ENCODE results near the gene RAI1. TPM values are rescaled to one million over a fixed set of nuclear protein-coding genes. Genes with fewer than 3 reads are reported as not detected.

RAI1 gene
- total and polyA plus RNA-seq, 2 of the 13 experiments (the other 11 are each of a cell fraction or from before 2014, with no cell fraction given), result 3.4 to 5.2 TPM

DNA sequence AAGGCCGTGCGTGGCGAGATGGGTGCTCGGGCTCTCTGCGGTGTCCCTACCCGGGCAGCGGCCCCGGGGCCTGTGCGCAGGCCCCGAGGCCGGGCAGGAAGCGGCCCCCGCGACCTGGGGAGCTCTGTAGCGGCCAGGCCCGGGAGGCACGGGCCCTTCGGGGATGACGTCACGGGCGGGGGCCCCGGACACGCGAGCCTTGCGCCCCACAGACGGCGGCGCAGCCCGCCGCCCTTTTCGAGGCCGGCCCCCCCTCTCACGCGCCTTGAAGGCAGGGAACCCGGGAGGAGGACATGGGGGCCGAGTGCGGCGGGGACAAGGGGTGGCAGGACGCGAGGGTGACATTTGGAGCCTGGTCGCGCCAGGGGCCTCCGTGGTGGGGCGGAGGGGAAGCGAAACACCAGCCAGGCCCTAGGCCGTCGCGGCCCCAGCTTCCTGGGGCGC lies 1.1 kb downstream of the RAI1 start (continued):
- no peak for TF ChIP-seq ZNF10 (CRISPR knock-in tag; IDR thresholded peaks at IDR 0.05; ENCODE audit: borderline replicate concordance, low read depth)
- TF ChIP-seq ZSCAN5A (CRISPR knock-in tag; IDR thresholded peaks at IDR 0.05; ENCODE audit: borderline replicate concordance), result no peak
- TF ChIP-seq CREB1 (IDR thresholded peaks at IDR 0.05), result peak; percentile 95
- no peak for TF ChIP-seq CREB1 (CRISPR knock-in tag; IDR thresholded peaks at IDR 0.05)
- TF ChIP-seq, protein P1, sequence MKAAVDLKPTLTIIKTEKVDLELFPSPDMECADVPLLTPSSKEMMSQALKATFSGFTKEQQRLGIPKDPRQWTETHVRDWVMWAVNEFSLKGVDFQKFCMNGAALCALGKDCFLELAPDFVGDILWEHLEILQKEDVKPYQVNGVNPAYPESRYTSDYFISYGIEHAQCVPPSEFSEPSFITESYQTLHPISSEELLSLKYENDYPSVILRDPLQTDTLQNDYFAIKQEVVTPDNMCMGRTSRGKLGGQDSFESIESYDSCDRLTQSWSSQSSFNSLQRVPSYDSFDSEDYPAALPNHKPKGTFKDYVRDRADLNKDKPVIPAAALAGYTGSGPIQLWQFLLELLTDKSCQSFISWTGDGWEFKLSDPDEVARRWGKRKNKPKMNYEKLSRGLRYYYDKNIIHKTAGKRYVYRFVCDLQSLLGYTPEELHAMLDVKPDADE (CRISPR knock-in tag; IDR thresholded peaks at IDR 0.05), result no peak
- TF ChIP-seq CSRNP1 (CRISPR knock-in tag; IDR thresholded peaks at IDR 0.05), result peak; percentile 42; the same call in 1 of the 2 replicates
- TF ChIP-seq JUN (CRISPR knock-in tag; IDR thresholded peaks at IDR 0.05), result no peak
- TF ChIP-seq, protein P2, sequence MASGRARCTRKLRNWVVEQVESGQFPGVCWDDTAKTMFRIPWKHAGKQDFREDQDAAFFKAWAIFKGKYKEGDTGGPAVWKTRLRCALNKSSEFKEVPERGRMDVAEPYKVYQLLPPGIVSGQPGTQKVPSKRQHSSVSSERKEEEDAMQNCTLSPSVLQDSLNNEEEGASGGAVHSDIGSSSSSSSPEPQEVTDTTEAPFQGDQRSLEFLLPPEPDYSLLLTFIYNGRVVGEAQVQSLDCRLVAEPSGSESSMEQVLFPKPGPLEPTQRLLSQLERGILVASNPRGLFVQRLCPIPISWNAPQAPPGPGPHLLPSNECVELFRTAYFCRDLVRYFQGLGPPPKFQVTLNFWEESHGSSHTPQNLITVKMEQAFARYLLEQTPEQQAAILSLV (CRISPR knock-in tag; IDR thresholded peaks at IDR 0.05; ENCODE audit: borderline replicate concordance), result 0 out of 2 replicates have a peak, but pooled peaks have one; percentile 20
- TF ChIP-seq ZNF720 (CRISPR knock-in tag; IDR thresholded peaks at IDR 0.05), result no peak
- peak; percentile 50; the same call in 1 of the 2 replicates for TF ChIP-seq ARID2 (CRISPR knock-in tag; IDR thresholded peaks at IDR 0.05; ENCODE audit: borderline replicate concordance)
- no peak for TF ChIP-seq MIXL1 (CRISPR knock-in tag; IDR thresholded peaks at IDR 0.05)
- peak; percentile 75; the same call in 1 of the 2 replicates for TF ChIP-seq NRL (CRISPR knock-in tag; IDR thresholded peaks at IDR 0.05; ENCODE audit: borderline replicate concordance)
- TF ChIP-seq ZNF24 (IDR thresholded peaks at IDR 0.05), result no peak
- TF ChIP-seq, protein P3, sequence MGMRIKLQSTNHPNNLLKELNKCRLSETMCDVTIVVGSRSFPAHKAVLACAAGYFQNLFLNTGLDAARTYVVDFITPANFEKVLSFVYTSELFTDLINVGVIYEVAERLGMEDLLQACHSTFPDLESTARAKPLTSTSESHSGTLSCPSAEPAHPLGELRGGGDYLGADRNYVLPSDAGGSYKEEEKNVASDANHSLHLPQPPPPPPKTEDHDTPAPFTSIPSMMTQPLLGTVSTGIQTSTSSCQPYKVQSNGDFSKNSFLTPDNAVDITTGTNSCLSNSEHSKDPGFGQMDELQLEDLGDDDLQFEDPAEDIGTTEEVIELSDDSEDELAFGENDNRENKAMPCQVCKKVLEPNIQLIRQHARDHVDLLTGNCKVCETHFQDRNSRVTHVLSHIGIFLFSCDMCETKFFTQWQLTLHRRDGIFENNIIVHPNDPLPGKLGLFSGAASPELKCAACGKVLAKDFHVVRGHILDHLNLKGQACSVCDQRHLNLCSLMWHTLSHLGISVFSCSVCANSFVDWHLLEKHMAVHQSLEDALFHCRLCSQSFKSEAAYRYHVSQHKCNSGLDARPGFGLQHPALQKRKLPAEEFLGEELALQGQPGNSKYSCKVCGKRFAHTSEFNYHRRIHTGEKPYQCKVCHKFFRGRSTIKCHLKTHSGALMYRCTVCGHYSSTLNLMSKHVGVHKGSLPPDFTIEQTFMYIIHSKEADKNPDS (CRISPR knock-in tag; IDR thresholded peaks at IDR 0.05), result no peak
- no peak for TF ChIP-seq TP53 (CRISPR knock-in tag; conservative IDR thresholded peaks at IDR 0.05)
- TF ChIP-seq NR1H2 (CRISPR knock-in tag; IDR thresholded peaks at IDR 0.05; ENCODE audit: borderline replicate concordance, low read depth), result no peak
- no peak for TF ChIP-seq NONO (IDR thresholded peaks at IDR 0.05)
- no peak for TF ChIP-seq NONO (CRISPR knock-in tag; conservative IDR thresholded peaks at IDR 0.05)
- TF ChIP-seq ZNF770 (CRISPR knock-in tag; IDR thresholded peaks at IDR 0.05), result peak; percentile 55

Data from HepG2 (cell line).